Body of pancreas (tissue), 4 donors: ENCODE measurements around the gene TBX19.

ENCODE experiments used
- POLR2A ChIP-seq, 3 donors: fragments of 450-650 bp; IDR thresholded peaks; one replicate each; pipeline ENCODE4 v1.6.1; 2016; ENCODE audit warnings: antibody characterized with exemption in 3 of 3, mild to moderate bottlenecking in 2 of 3
- TF ChIP-seq, protein P1 (sequence below), 7 experiments: fragments of 450-650 bp in 4 of 7; fragments of 200-600 bp in 3 of 7; sonication (generic) in 3 of 7; IDR thresholded peaks; one replicate each; pipeline ENCODE4 v1.5.1; 2016 to 2019; ENCODE audit warnings: antibody characterized with exemption in 7 of 7

GRCh38 chr1:168281603-168282325 is 1.1 kb downstream of the TBX19 start:
- TF ChIP-seq, protein P1, sequence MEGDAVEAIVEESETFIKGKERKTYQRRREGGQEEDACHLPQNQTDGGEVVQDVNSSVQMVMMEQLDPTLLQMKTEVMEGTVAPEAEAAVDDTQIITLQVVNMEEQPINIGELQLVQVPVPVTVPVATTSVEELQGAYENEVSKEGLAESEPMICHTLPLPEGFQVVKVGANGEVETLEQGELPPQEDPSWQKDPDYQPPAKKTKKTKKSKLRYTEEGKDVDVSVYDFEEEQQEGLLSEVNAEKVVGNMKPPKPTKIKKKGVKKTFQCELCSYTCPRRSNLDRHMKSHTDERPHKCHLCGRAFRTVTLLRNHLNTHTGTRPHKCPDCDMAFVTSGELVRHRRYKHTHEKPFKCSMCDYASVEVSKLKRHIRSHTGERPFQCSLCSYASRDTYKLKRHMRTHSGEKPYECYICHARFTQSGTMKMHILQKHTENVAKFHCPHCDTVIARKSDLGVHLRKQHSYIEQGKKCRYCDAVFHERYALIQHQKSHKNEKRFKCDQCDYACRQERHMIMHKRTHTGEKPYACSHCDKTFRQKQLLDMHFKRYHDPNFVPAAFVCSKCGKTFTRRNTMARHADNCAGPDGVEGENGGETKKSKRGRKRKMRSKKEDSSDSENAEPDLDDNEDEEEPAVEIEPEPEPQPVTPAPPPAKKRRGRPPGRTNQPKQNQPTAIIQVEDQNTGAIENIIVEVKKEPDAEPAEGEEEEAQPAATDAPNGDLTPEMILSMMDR (IDR thresholded peaks at IDR 0.05), result no peak
- no peak for TF ChIP-seq POLR2A (IDR thresholded peaks at IDR 0.05)
